SK-N-SH (cell line): ENCODE results near the gene EXOC4. TPM values are rescaled to one million over a fixed set of nuclear protein-coding genes. Genes with fewer than 3 reads are reported as not detected.

Experiments
- CTCF ChIA-PET: fragments of 300-600, 350-600 bp; formaldehyde crosslinking; extraction: SDS; loops from one replicate; lab custom pipeline; 2021; lab: Yijun Ruan, JAX
- POLR2A ChIA-PET: fragments of 350-600 bp; sonication (Branson Sonifier 250); formaldehyde crosslinking; extraction: SDS; loops from one replicate; lab custom pipeline; 2020; ENCODE audit warnings: antibody characterized with exemption, inconsistent platforms; lab: Yijun Ruan, JAX
- DNase-seq: peaks from one replicate; pipeline ENCODE4 v3.0.0; 2012
- H2AFZ ChIP-seq: fragments of 200-600 bp; sonication (generic); 2 replicates; pipeline ENCODE4 v1.8.1; 2016; ENCODE audit warnings: antibody characterized with exemption, mild to moderate bottlenecking, low read depth
- H3F3A ChIP-seq: fragments of 200-600 bp; sonication (generic); replicated peaks from 2 replicates; pipeline ENCODE3; 2016; ENCODE audit warnings: antibody characterized with exemption, mild to moderate bottlenecking; ENCODE audit not compliant: insufficient read depth
- H3K27ac ChIP-seq, 2 experiments: fragments of 200-500 bp in 1 of 2; fragments of 200-600 bp in 1 of 2; sonication (Bioruptor generic) in 1 of 2; sonication (generic), shearing (Covaris generic) in 1 of 2; 2 replicates each; pipeline versions ENCODE4 v1.5.1 to v1.6.1; 2014 to 2016; ENCODE audit warnings: low read depth in 2 of 2, inconsistent platforms in 1 of 2, low read length in 1 of 2, mild to moderate bottlenecking in 1 of 2, mixed read lengths in 1 of 2
- H3K27me3 ChIP-seq: fragments of 200-600 bp; sonication (generic), shearing (Covaris generic); 2 replicates; pipeline ENCODE4 v1.6.1; 2016; ENCODE audit warnings: mixed run types; ENCODE audit not compliant: insufficient read depth
- H3K36me3 ChIP-seq, 2 experiments: fragments of 200-500 bp in 1 of 2; fragments of 200-600 bp in 1 of 2; sonication (Bioruptor generic) in 1 of 2; sonication (generic) in 1 of 2; replicated peaks in 1 of 2; 2 replicates each; pipeline versions ENCODE3 to v1.5.1; 2014 to 2016; ENCODE audit warnings: low read length in 1 of 2, mild to moderate bottlenecking in 1 of 2; ENCODE audit not compliant: insufficient read depth in 2 of 2, control insufficient read depth in 1 of 2
- H3K4me1 ChIP-seq, 2 experiments: fragments of 200-500 bp in 1 of 2; fragments of 200-600 bp in 1 of 2; sonication (Bioruptor generic) in 1 of 2; sonication (generic), shearing (Covaris generic) in 1 of 2; 2 replicates each; pipeline versions ENCODE4 v1.5.1 to v1.6.1; 2014 to 2016; ENCODE audit warnings: low read depth in 1 of 2, low read length in 1 of 2, mixed run types in 1 of 2; ENCODE audit not compliant: insufficient read depth in 2 of 2, control insufficient read depth in 1 of 2
- H3K4me2 ChIP-seq: fragments of 200-600 bp; sonication (generic), shearing (Covaris generic); 2 replicates; pipeline ENCODE4 v1.6.1; 2017; ENCODE audit warnings: mixed run types
- H3K4me3 ChIP-seq, 2 experiments: fragments of 200-500 bp in 1 of 2; fragments of 200-600 bp in 1 of 2; sonication (Bioruptor generic) in 1 of 2; sonication (generic), shearing (Covaris generic) in 1 of 2; 2 replicates each; pipeline versions ENCODE4 v1.5.1 to v1.8.1; 2014 to 2016; ENCODE audit warnings: low read depth in 2 of 2, inconsistent platforms in 1 of 2, low read length in 1 of 2, mild to moderate bottlenecking in 1 of 2, mixed read lengths in 1 of 2, moderate library complexity in 1 of 2
- H3K79me2 ChIP-seq: fragments of 200-600 bp; sonication (generic); 2 replicates; pipeline ENCODE4 v1.8.1; 2017; ENCODE audit warnings: mild to moderate bottlenecking; ENCODE audit not compliant: insufficient read depth
- H3K9ac ChIP-seq: fragments of 200-600 bp; sonication (generic); 2 replicates; pipeline ENCODE4 v1.6.1; 2017; ENCODE audit warnings: mixed run types
- H3K9me2 ChIP-seq: fragments of 200-600 bp; sonication (generic); 2 replicates; pipeline ENCODE4 v1.6.1; 2017; ENCODE audit warnings: mixed run types
- H3K9me3 ChIP-seq: fragments of 200-600 bp; sonication (generic); 2 replicates; pipeline ENCODE4 v1.6.1; 2017; ENCODE audit warnings: mixed run types, mild to moderate bottlenecking, moderate library complexity
- H4K20me1 ChIP-seq: fragments of 200-600 bp; sonication (generic); 2 replicates; pipeline ENCODE4 v1.6.1; 2017; ENCODE audit warnings: mild to moderate bottlenecking, mixed run types; ENCODE audit not compliant: insufficient read depth
- FOXJ3 ChIP-seq: sonication (generic); formaldehyde crosslinking; IDR thresholded peaks from 2 replicates; pipeline ENCODE4 v1.5.1; 2020; ENCODE audit warnings: mild to moderate bottlenecking, missing genetic modification reagents
- GATA2 ChIP-seq: sonication (generic); formaldehyde crosslinking; IDR thresholded peaks from 2 replicates; pipeline ENCODE4 v1.5.0; 2020; ENCODE audit warnings: mild to moderate bottlenecking, missing genetic modification reagents
- MEF2A ChIP-seq: IDR thresholded peaks from 2 replicates; pipeline ENCODE4 v1.4.0; 2012; ENCODE audit warnings: low read depth, borderline replicate concordance
- RAD21 ChIP-seq: IDR thresholded peaks from 2 replicates; pipeline ENCODE4 v1.6.1; 2012; ENCODE audit warnings: mild to moderate bottlenecking, low read length
- RFX5 ChIP-seq: IDR thresholded peaks from 2 replicates; pipeline ENCODE4 v1.6.1; 2012; ENCODE audit warnings: mild to moderate bottlenecking, improper control_type of control experiment, low read length
- SIN3A ChIP-seq: IDR thresholded peaks from 2 replicates; pipeline ENCODE4 v1.6.1; 2012; ENCODE audit warnings: low read depth, mild to moderate bottlenecking, low read length, moderate library complexity, borderline replicate concordance
- SMC3 ChIP-seq: IDR thresholded peaks from 2 replicates; pipeline ENCODE4 v1.6.1; 2012; ENCODE audit warnings: low read depth, low read length, improper control_type of control experiment
- TAF1 ChIP-seq: IDR thresholded peaks from 2 replicates; pipeline ENCODE4 v1.6.1; 2012; ENCODE audit warnings: low read depth, mild to moderate bottlenecking, low read length, moderate library complexity, borderline replicate concordance
- YY1 ChIP-seq: IDR thresholded peaks from 2 replicates; pipeline ENCODE4 v1.4.0; 2012; ENCODE audit warnings: low read depth, mild to moderate bottlenecking
- WGBS: methylation state at CpG from one replicate; pipeline ENCODE4 v1.1.6; 2017; ENCODE audit warnings: low lambda C conversion rate; 5-methylcytosine and 5-hydroxymethylcytosine counted together
- polyA plus RNA-seq, 3 experiments: library from polyadenylated mRNA; depleted of rRNA; stranded (reverse); fragments of >200 nt; gene quantifications; 2 replicates each; pipeline ENCODE4 v1.2.3, GENCODE V29; 2012
- TF ChIP-seq, protein P1 (sequence below): IDR thresholded peaks from 2 replicates; pipeline ENCODE4 v1.6.1; 2012; ENCODE audit warnings: mild to moderate bottlenecking, low read depth, low read length, moderate library complexity
- TF ChIP-seq, protein P2 (sequence below): IDR thresholded peaks from 2 replicates; pipeline ENCODE4 v1.4.0; 2012; ENCODE audit warnings: low read depth, borderline replicate concordance

EXOC4 gene
- polyA plus RNA-seq, 1 of the 3 experiments (the other 2 are of a cell fraction) = 37.3 TPM

DNA sequence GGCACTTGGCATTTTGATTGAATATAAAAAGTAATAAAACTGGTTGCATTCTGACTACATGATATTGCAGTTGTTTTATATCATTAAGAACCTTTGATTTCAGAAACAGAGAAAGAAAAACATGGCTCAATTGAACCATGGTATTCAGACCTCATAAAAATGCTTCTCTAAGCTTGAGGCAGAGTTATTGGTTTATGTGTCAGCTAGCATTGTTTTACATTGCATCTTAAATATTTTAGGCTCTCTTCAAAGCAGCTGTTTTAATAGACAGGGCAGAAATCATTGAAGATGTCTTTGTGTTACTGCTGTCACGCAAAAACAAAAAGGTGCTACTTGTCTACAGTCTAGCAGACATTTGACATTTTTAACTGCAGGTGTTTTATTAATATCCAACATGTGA is 299.2 kb downstream of the EXOC4 start (continued):
- TF ChIP-seq, protein P1, sequence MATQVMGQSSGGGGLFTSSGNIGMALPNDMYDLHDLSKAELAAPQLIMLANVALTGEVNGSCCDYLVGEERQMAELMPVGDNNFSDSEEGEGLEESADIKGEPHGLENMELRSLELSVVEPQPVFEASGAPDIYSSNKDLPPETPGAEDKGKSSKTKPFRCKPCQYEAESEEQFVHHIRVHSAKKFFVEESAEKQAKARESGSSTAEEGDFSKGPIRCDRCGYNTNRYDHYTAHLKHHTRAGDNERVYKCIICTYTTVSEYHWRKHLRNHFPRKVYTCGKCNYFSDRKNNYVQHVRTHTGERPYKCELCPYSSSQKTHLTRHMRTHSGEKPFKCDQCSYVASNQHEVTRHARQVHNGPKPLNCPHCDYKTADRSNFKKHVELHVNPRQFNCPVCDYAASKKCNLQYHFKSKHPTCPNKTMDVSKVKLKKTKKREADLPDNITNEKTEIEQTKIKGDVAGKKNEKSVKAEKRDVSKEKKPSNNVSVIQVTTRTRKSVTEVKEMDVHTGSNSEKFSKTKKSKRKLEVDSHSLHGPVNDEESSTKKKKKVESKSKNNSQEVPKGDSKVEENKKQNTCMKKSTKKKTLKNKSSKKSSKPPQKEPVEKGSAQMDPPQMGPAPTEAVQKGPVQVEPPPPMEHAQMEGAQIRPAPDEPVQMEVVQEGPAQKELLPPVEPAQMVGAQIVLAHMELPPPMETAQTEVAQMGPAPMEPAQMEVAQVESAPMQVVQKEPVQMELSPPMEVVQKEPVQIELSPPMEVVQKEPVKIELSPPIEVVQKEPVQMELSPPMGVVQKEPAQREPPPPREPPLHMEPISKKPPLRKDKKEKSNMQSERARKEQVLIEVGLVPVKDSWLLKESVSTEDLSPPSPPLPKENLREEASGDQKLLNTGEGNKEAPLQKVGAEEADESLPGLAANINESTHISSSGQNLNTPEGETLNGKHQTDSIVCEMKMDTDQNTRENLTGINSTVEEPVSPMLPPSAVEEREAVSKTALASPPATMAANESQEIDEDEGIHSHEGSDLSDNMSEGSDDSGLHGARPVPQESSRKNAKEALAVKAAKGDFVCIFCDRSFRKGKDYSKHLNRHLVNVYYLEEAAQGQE = no peak
- TF ChIP-seq SIN3A (no peak), SMC3 (no peak), TAF1 (no peak), MEF2A (no peak), FOXJ3 (CRISPR knock-in tag) (no peak), RFX5 (no peak), YY1 (no peak)
- TF ChIP-seq, protein P2, sequence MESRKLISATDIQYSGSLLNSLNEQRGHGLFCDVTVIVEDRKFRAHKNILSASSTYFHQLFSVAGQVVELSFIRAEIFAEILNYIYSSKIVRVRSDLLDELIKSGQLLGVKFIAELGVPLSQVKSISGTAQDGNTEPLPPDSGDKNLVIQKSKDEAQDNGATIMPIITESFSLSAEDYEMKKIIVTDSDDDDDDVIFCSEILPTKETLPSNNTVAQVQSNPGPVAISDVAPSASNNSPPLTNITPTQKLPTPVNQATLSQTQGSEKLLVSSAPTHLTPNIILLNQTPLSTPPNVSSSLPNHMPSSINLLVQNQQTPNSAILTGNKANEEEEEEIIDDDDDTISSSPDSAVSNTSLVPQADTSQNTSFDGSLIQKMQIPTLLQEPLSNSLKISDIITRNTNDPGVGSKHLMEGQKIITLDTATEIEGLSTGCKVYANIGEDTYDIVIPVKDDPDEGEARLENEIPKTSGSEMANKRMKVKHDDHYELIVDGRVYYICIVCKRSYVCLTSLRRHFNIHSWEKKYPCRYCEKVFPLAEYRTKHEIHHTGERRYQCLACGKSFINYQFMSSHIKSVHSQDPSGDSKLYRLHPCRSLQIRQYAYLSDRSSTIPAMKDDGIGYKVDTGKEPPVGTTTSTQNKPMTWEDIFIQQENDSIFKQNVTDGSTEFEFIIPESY = no peak

DNA sequence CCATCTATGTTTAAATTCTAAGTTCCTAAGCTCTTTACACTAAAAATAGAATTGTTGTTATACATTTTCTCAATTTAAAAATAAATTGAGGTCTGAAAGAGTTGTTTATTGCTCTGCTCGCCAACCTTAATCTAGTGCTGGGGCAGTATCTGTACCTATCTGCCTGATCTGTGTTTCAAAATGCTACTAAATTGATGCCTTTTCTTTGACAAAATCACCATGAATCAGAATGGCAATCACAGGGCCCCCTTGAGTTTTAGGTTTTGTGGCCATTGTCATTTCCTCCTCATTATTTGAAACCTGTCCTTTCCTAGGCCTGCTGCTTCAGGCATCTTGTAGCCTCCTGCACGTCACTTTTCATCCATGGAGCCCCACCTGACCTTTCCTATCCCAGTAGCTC is 301.5 kb downstream of the EXOC4 start:
- no peaks in the 10 kb centered on the region for H3F3A ChIP-seq
- WGBS = 94% methylated on average over 2 of the region's 2 CpGs
- H4K20me1 ChIP-seq = no peaks in the 10 kb centered on the region
- peaks cover 0 to 42% of the 10 kb centered on the region in 2 experiments; a peak in 2 of 4 replicates for H3K4me1 ChIP-seq
- H3K79me2 ChIP-seq = no peaks in the 10 kb centered on the region
- H3K27me3 ChIP-seq = no peaks in the 10 kb centered on the region
- H3K36me3 ChIP-seq = peaks cover 0 to 3% of the 10 kb centered on the region in 2 experiments
- ChIA-PET POLR2A (no interaction called here), CTCF (interaction anchor here (0.7 to 3.6 kb wide), 5 partner anchors 39 to 1609 kb away, joined by 3 to 18 read pairs (median 4); no protein-coding TSS in a partner anchor)
- H3K27ac ChIP-seq = peak overlapping the region in 1 of 2 experiments; percentile 100; a peak in 2 of 4 replicates
- no peak for DNase-seq
- no peaks in the 10 kb centered on the region for H3K9me3 ChIP-seq
- H3K4me2 ChIP-seq = no peak overlapping the region
- no peak overlapping the region for H3K4me3 ChIP-seq
- H3K9ac ChIP-seq = no peak overlapping the region
- no peaks in the 10 kb centered on the region for H3K9me2 ChIP-seq
- TF ChIP-seq RAD21 (no peak), GATA2 (peak; percentile 58; the same call in 1 of the 2 replicates)
- H2AFZ ChIP-seq = no peak overlapping the region
